Breast epithelium (tissue), 3 donors: ENCODE measurements around the gene FARSB.

Source experiments
- POLR2A ChIP-seq: fragments of 450-650 bp; IDR thresholded peaks from one replicate; pipeline ENCODE4 v1.6.1; 2016; ENCODE audit warnings: antibody characterized with exemption, mild to moderate bottlenecking, moderate library complexity
- POLR2AphosphoS5 ChIP-seq, 3 donors: sonication (generic); formaldehyde crosslinking; IDR thresholded peaks; one replicate each; pipeline ENCODE4 v1.6.1; 2017; ENCODE audit warnings: antibody characterized with exemption in 3 of 3

DNA sequence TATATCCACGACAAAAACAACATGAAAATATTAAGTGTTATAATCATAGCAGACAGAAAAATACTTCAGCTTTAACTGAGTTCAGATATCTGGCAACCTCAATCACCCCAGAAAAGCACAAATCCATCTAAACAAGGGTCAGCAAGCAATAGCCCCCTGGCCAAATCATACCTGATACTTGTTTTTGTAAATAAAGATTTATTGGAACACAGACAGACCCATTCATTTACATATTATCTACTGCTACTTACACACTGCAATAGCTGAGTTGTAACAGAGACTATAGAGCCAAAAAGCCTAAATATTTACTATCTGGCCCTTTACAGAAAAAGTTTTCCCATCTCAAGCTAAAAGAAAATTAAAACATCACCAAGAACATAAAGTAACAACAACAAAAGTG lies 12.8 kb downstream of the FARSB start:
- TF ChIP-seq POLR2AphosphoS5 (IDR thresholded peaks at IDR 0.05) = no peak
- TF ChIP-seq POLR2A = no peak
